Large intestine (tissue), 3 donors: ENCODE data around the gene ALG14. TPM values are rescaled to one million over a fixed set of nuclear protein-coding genes. Genes with fewer than 3 reads are reported as not detected.

Experiments
- DNase-seq, 2 donors: peaks; one replicate each; pipeline versions ENCODE4 v3.0.0 to v3.0.0-alpha.2; 2013
- H3K27ac ChIP-seq: one replicate; pipeline ENCODE4 v1.5.1; 2013; ENCODE audit warnings: low read length
- H3K27me3 ChIP-seq: 2 replicates; pipeline ENCODE4 v1.6.1; 2013; ENCODE audit warnings: low read length; ENCODE audit not compliant: control insufficient read depth, insufficient read depth
- H3K36me3 ChIP-seq: 2 replicates; pipeline ENCODE4 v1.6.1; 2013; ENCODE audit warnings: low read length; ENCODE audit not compliant: control insufficient read depth, insufficient read depth
- H3K4me1 ChIP-seq: one replicate; pipeline ENCODE4 v1.6.1; 2013; ENCODE audit warnings: low read length; ENCODE audit not compliant: control insufficient read depth, insufficient read depth
- H3K4me3 ChIP-seq: one replicate; pipeline ENCODE4 v1.5.1; 2013; ENCODE audit warnings: low read length
- H3K9me3 ChIP-seq: one replicate; pipeline ENCODE4 v1.6.1; 2013; ENCODE audit warnings: mild to moderate bottlenecking, low read depth, low read length, moderate library complexity; ENCODE audit not compliant: control insufficient read depth
- WGBS: methylation state at CpG from one replicate; pipeline ENCODE4 v1.1.5; 2013; ENCODE audit warnings: low lambda C conversion rate; ENCODE audit not compliant: insufficient coverage; 5-methylcytosine and 5-hydroxymethylcytosine counted together
- polyA plus RNA-seq: library from polyadenylated mRNA; unstranded; fragments of 120-200 nt; gene quantifications from one replicate; pipeline ENCODE4 v1.2.1, GENCODE V29; 2013

Gene ALG14
- polyA plus RNA-seq, 1 donor, result 9.0 TPM

DNA sequence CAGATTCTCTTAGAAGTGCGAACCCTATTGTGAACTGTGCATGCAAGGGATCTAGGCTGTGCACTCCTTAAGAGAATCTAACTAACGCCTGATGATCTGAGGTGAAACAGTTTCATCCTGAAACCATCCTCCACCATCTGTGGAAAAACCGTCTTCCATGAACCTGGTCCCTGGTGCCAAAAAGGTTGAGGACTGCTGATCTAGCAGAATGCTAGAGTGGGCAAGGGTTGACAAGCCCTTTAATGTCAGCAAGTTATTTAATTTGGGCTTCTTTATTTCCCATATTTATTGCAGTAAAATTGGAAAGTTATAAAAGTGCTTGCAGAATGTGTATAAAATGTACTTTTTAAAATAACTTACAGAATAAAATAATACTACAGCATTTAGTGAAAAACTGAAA lies 26.4 kb downstream of the ALG14 start:
- Histone ChIP-seq H3K9me3 (no peaks in the 10 kb centered on the region), H3K27ac (no peak overlapping the region), H3K27me3 (no peaks in the 10 kb centered on the region), H3K36me3 (peaks cover 2% of the 10 kb centered on the region), H3K4me3 (no peak overlapping the region), H3K4me1 (no peaks in the 10 kb centered on the region)
- DNase-seq, result no peak
- no CpG with 5 or more reads among the region's 3 CpGs for WGBS

- WGBS, result 48% methylated on average over 4 of the region's 11 CpGs
Observed at GRCh38 chr1:95043141-95043980, 29.4 kb downstream of the ALG14 start.

DNA sequence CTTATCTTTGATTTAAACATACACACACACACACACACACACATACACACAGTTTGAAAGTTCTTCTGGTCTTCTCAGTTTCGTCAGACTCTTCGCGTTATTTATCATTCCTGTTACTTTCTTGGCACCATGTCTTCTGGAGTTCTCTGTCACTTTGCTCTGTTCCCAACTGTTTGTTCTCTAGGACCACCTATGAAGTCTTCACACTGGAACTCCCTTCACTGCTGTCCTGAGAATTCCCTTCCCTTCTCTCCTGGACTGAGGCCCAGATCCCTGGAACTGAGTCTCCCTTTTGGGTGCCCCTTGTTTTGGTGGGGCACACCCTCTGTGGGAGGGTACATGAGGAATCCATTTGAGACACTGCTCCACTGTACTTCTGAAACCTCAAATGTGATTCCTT lies 30.5 kb downstream of the ALG14 start:
- DNase-seq, result peak in 1 of 2 donors; percentile 32
- H3K4me3 ChIP-seq, result no peak overlapping the region
- no peaks in the 10 kb centered on the region for H3K4me1 ChIP-seq
- no CpG with 5 or more reads among the region's 3 CpGs for WGBS
- no peak overlapping the region for H3K27ac ChIP-seq
- H3K36me3 ChIP-seq, result no peaks in the 10 kb centered on the region
- H3K9me3 ChIP-seq, result no peaks in the 10 kb centered on the region
- H3K27me3 ChIP-seq, result no peaks in the 10 kb centered on the region

More at GRCh38 chr1:95043141-95043980, 29.4 kb downstream of the ALG14 start:
- H3K4me3 ChIP-seq, result no peak overlapping the region
- H3K36me3 ChIP-seq, result no peaks in the 10 kb centered on the region
- no peaks in the 10 kb centered on the region for H3K27me3 ChIP-seq
- H3K4me1 ChIP-seq, result no peaks in the 10 kb centered on the region
- H3K27ac ChIP-seq, result no peak overlapping the region
- no peaks in the 10 kb centered on the region for H3K9me3 ChIP-seq
- peak; percentile 74 to 81 for DNase-seq

- Histone ChIP-seq H3K36me3 (no peaks in the 10 kb centered on the region), H3K27me3 (no peaks in the 10 kb centered on the region), H3K9me3 (no peaks in the 10 kb centered on the region), H3K27ac (no peak overlapping the region), H3K4me3 (no peak overlapping the region), H3K4me1 (no peaks in the 10 kb centered on the region)
- WGBS, result no CpG with 5 or more reads among the region's 2 CpGs
- peak; percentile 55 to 62 for DNase-seq
Observed at GRCh38 chr1:95041491-95042165, 31.1 kb downstream of the ALG14 start.

GRCh38 chr1:95040032-95040525 lies 32.7 kb downstream of the ALG14 start:
- no CpG with 5 or more reads among the region's 2 CpGs for WGBS
- no peaks in the 10 kb centered on the region for H3K36me3 ChIP-seq
- no peaks in the 10 kb centered on the region for H3K4me1 ChIP-seq
- no peaks in the 10 kb centered on the region for H3K9me3 ChIP-seq
- DNase-seq, result no peak
- H3K4me3 ChIP-seq, result no peak overlapping the region
- no peak overlapping the region for H3K27ac ChIP-seq
- H3K27me3 ChIP-seq, result no peaks in the 10 kb centered on the region

DNA sequence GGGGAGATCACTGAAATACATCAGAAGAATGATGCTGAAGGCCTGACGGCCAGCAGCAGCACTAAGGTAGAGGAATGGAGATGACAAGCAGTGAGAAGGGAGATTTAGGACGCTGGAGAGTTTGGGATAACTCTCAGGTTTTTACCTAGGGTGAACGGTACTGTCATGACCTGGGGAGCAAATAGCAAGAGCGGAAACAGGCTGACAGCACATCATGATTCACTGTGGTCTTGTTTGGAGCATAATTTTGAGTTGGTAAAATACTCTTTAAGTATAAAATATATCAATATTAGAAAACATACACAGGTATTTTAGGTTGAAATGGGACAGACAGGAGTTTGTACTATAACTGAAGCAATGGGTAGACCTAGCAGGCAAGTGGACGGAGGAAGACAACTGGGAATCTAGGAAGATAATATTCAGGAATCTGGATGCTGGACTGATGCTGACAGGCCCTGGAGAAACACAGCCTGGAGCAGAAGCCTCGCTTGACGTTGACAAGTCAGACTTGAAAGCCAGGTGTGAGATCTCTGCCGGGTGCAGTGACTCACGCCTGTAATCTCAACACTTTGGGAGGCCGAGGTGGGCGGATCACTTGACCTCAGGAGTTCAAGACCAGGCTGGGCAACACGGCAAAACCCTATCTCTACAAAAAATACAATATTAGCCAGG lies 33.3 kb downstream of the ALG14 start:
- Histone ChIP-seq H3K4me1 (no peaks in the 10 kb centered on the region), H3K9me3 (no peaks in the 10 kb centered on the region), H3K36me3 (no peaks in the 10 kb centered on the region), H3K27ac (no peak overlapping the region), H3K27me3 (no peaks in the 10 kb centered on the region), H3K4me3 (no peak overlapping the region)
- no peak for DNase-seq
- WGBS, result 74% methylated on average over 4 of the region's 12 CpGs

DNA sequence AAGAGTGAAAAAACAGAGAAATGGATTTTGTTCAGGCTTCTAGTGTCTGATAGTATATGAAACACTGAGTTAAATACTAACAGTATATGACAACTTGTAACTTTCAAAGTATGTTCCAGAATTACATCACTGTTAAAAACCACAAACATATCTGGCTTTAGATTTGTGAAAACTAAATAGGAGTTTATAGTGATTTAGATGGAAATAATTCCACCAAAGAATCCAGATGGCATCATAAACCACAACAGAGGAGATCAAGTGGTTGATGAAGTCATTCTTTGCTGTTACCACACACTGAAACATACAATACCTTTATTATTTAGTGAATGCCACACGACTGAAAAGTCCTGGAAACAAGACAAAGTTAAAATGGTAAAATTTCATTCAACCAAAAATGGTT lies 37.2 kb downstream of the ALG14 start:
- H3K27me3 ChIP-seq, result no peaks in the 10 kb centered on the region
- no peaks in the 10 kb centered on the region for H3K4me1 ChIP-seq
- no peak for DNase-seq
- H3K36me3 ChIP-seq, result no peaks in the 10 kb centered on the region
- H3K27ac ChIP-seq, result no peak overlapping the region
- no peak overlapping the region for H3K4me3 ChIP-seq
- WGBS, result 100% methylated on average over 1 of the region's 1 CpG
- H3K9me3 ChIP-seq, result no peaks in the 10 kb centered on the region

DNA sequence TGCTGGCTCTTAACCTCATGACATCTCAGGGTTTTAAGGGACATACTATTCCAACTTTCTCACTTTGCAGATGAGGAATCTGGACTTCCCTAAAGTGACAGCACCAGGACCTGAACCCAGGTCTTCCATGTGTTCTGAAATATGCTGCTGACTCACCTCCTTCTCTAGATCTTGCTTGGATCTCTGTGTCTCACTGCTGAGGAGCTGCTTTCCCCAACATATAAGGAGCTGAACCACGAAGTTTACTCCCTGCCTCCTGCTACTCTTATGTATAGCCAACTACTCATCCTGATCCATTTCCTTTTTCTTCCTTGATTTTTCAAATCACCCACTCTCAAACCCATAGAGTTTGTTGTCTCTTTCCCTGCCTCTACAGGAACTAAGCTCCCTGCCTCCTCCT lies 38.2 kb downstream of the ALG14 start:
- Histone ChIP-seq H3K27me3 (no peaks in the 10 kb centered on the region), H3K4me1 (no peaks in the 10 kb centered on the region), H3K27ac (no peak overlapping the region), H3K9me3 (no peaks in the 10 kb centered on the region), H3K4me3 (no peak overlapping the region), H3K36me3 (no peaks in the 10 kb centered on the region)
- no peak for DNase-seq
- no CpG with 5 or more reads among the region's 1 CpG for WGBS

GRCh38 chr1:95033843-95034242 lies 38.9 kb downstream of the ALG14 start:
- Histone ChIP-seq H3K4me1 (no peaks in the 10 kb centered on the region), H3K4me3 (no peak overlapping the region), H3K9me3 (peaks cover 2% of the 10 kb centered on the region), H3K27ac (no peak overlapping the region), H3K27me3 (no peaks in the 10 kb centered on the region), H3K36me3 (no peaks in the 10 kb centered on the region)
- DNase-seq, result no peak

DNA sequence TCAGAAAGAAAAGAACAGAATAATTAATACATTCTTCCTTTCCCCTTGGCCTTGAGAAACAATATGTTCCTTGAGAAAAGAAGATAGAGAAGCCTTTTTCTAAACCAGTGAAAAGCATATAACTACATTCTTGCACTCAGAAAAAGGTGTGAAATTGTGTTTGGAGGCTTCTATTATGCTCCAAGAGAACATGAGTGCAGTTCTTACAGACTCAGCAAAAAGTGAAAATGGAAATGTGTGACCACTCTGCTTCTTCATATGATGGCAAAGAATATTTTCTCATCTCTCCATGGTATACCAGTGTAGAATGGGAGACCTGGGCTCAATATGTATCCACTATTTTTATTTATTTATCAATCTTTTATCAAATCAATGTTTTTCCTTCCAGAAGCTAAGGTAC lies 43.2 kb downstream of the ALG14 start:
- Histone ChIP-seq H3K9me3 (peaks cover 6% of the 10 kb centered on the region), H3K27me3 (no peaks in the 10 kb centered on the region), H3K4me1 (no peaks in the 10 kb centered on the region), H3K27ac (no peak overlapping the region), H3K36me3 (peaks cover 13% of the 10 kb centered on the region), H3K4me3 (no peak overlapping the region)
- DNase-seq, result no peak
